Uterus (tissue), 4 donors: ENCODE data around the gene POMT1. TPM values are rescaled to one million over a fixed set of nuclear protein-coding genes. Genes with fewer than 3 reads are reported as not detected.
A peak's percentile ranks its signal among the peaks of the same experiment; 100 is the strongest.

Experiments
- DNase-seq, 2 donors: peaks; one replicate each; pipeline ENCODE4 v3.0.0-alpha.2; 2019 to 2020
- H3K27ac ChIP-seq, 2 donors: fragments of 200-600 bp; sonication (generic); 1 replicate in 1 of 2; 2 replicates in 1 of 2; pipeline ENCODE4 v1.5.1; 2016 to 2018
- H3K27me3 ChIP-seq, 2 donors: fragments of 200-600 bp; sonication (generic); one replicate each; pipeline ENCODE4 v1.5.1; 2018 to 2019; ENCODE audit warnings: control low read depth in 1 of 2
- H3K36me3 ChIP-seq, 2 donors: fragments of 200-600 bp; sonication (generic); one replicate each; pipeline ENCODE4 v1.5.1; 2019; ENCODE audit warnings: control low read depth in 1 of 2
- H3K4me1 ChIP-seq, 2 donors: fragments of 200-600 bp; sonication (generic); one replicate each; pipeline ENCODE4 v1.5.1; 2018 to 2019; ENCODE audit warnings: control low read depth in 1 of 2
- H3K4me3 ChIP-seq, 2 donors: fragments of 200-600 bp; sonication (generic); 1 replicate in 1 of 2; 2 replicates in 1 of 2; pipeline ENCODE4 v1.5.1; 2018 to 2019; ENCODE audit warnings: mild to moderate bottlenecking in 1 of 2
- H3K9me3 ChIP-seq, 2 donors: fragments of 200-600 bp; sonication (generic); one replicate each; pipeline ENCODE4 v1.5.1; 2019; ENCODE audit warnings: control low read depth in 1 of 2
- CTCF ChIP-seq, 4 experiments: fragments of 200-600 bp in 2 of 4; fragments of 450-650 bp in 2 of 4; sonication (generic) in 2 of 4; IDR thresholded peaks; one replicate each; pipeline ENCODE4 v1.5.1; 2016 to 2019; ENCODE audit warnings: antibody characterized with exemption in 4 of 4, mild to moderate bottlenecking in 2 of 4, moderate library complexity in 1 of 4
- POLR2A ChIP-seq, 2 donors: fragments of 450-650 bp; IDR thresholded peaks; one replicate each; pipeline ENCODE4 v1.6.1; 2016; ENCODE audit warnings: antibody characterized with exemption in 2 of 2, mild to moderate bottlenecking in 1 of 2, moderate library complexity in 1 of 2
- intact Hi-C: fragments of 100-400 bp; cut with DNase I; formaldehyde crosslinking; loops from one replicate; pipeline ENCODE4 v1.15.1; 2023; ENCODE audit warnings: low total_unique reads
- total RNA-seq, 4 donors: library from RNA; depleted of rRNA in 3 of 4; stranded (reverse); fragments of >200 nt in 3 of 4; gene quantifications; one replicate each; pipeline versions ENCODE4 v1.1.0 to v1.2.4, GENCODE V29; 2014 to 2023
- donor health status: DM: yes; HTN: yes; CAD: no.

The POMT1 gene
- total RNA-seq, 4 donors from 2014 or later, result 0.29 to 40.2 (median 18.5) TPM

- DNase-seq, result peak; percentile 72
- no peaks in the 10 kb centered on the region for H3K36me3 ChIP-seq
- TF ChIP-seq CTCF (IDR thresholded peaks at IDR 0.05), result peak in 1 of 4 experiments; percentile 34
- TF ChIP-seq POLR2A (IDR thresholded peaks at IDR 0.05), result peak; percentile 32 to 81
- peak within 1 kb of the TSS; percentile 80 to 91 for H3K27ac ChIP-seq
- H3K27me3 ChIP-seq, result no peaks in the 10 kb centered on the region
- intact Hi-C loops, result no loop called here
- peak within 1 kb of the TSS; percentile 47 to 100 for H3K4me3 ChIP-seq
- H3K9me3 ChIP-seq, result no peaks in the 10 kb centered on the region
- H3K4me1 ChIP-seq, result no peaks in the 10 kb centered on the region
These were observed 28.5 kb downstream of the POMT1 start, which contains the start of gene UCK1 for GRCh38 chr9:131530920-131531832. Gene UCK1, minus strand, starts transcription at chr9:131531263. Its CDS starts 89 bp downstream, at chr9:131531174.

DNA sequence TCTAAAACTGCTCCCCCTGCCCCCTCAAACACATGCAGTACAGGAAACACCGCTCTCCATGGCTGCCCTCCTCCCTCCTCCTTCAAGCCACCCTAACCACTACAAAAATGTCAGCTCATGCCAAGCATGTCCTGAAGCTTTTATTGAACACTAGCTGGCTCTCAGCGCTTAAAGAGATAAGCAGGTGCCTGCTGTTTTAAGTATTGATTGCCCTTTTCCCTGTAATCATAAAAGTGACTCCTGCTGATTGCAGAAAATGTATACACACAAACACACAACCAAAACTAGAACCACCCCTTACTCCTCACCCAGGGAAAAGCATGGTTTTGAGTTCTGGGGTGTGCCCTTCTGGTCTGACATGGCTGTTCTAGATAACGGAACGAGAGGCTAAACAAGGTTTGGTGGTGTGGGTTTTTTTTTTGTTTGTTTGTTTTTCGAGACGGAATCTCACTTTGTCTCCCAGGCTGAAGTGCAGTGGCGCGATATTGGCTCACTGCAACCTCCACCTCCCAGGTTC is 32.1 kb downstream of the POMT1 start:
- DNase-seq, result no peak
- no peak for TF ChIP-seq CTCF (IDR thresholded peaks at IDR 0.05)
- no peak for TF ChIP-seq POLR2A (IDR thresholded peaks at IDR 0.05)
- Histone ChIP-seq H3K27ac (no peak overlapping the region), H3K36me3 (no peaks in the 10 kb centered on the region), H3K27me3 (no peaks in the 10 kb centered on the region), H3K4me1 (no peaks in the 10 kb centered on the region), H3K4me3 (no peak overlapping the region), H3K9me3 (no peaks in the 10 kb centered on the region)
- intact Hi-C loops, result no loop called here

- Histone ChIP-seq H3K4me3 (no peak overlapping the region), H3K27ac (no peak overlapping the region), H3K27me3 (no peaks in the 10 kb centered on the region), H3K4me1 (no peaks in the 10 kb centered on the region), H3K36me3 (no peaks in the 10 kb centered on the region), H3K9me3 (no peaks in the 10 kb centered on the region)
- TF ChIP-seq CTCF (IDR thresholded peaks at IDR 0.05) (no peak), POLR2A (IDR thresholded peaks at IDR 0.05) (no peak)
- intact Hi-C loops, result no loop called here
- no peak for DNase-seq
These were observed 35.2 kb downstream of the POMT1 start for GRCh38 chr9:131537946-131538345.

GRCh38 chr9:131539223-131539923 is 36.7 kb downstream of the POMT1 start:
- Histone ChIP-seq H3K4me3 (no peak overlapping the region), H3K36me3 (no peaks in the 10 kb centered on the region), H3K27me3 (no peaks in the 10 kb centered on the region), H3K4me1 (no peaks in the 10 kb centered on the region), H3K27ac (no peak overlapping the region), H3K9me3 (peaks cover 0 to 11% of the 10 kb centered on the region in 2 donors)
- DNase-seq, result no peak
- TF ChIP-seq CTCF (IDR thresholded peaks at IDR 0.05) (no peak), POLR2A (IDR thresholded peaks at IDR 0.05) (no peak)
- intact Hi-C loops, result no loop called here
